Activated naive CD8-positive, alpha-beta T cell treated with anti-CD3 and anti-CD28 coated beads for 36 hours (primary cell): Measurements from ENCODE around the gene PAPSS1. TPM values are rescaled to one million over a fixed set of nuclear protein-coding genes. Genes with fewer than 3 reads are reported as not detected.
"Not testable (repeated sequence)": the region's sequence is repeated elsewhere in the genome, so short reads cannot be mapped to it uniquely, and the experiment has no call there.

Source experiments
- DNase-seq: peaks from one replicate; pipeline ENCODE4 v3.0.0; 2021
- H3K27ac Mint-ChIP-seq: one replicate; pipeline ENCODE4 v1.8.0; 2022; ENCODE audit warnings: mild to moderate bottlenecking, moderate library complexity, mixed read lengths
- H3K27me3 Mint-ChIP-seq: one replicate; pipeline ENCODE4 v1.8.0; 2022; ENCODE audit warnings: mild to moderate bottlenecking, mixed read lengths
- H3K36me3 Mint-ChIP-seq: one replicate; pipeline ENCODE4 v1.8.0; 2021; ENCODE audit warnings: mild to moderate bottlenecking, mixed read lengths
- H3K4me1 Mint-ChIP-seq: one replicate; pipeline ENCODE4 v1.8.0; 2021; ENCODE audit warnings: mixed read lengths
- H3K4me3 Mint-ChIP-seq: one replicate; pipeline ENCODE4 v1.8.0; 2022; ENCODE audit warnings: mild to moderate bottlenecking, moderate library complexity, mixed read lengths
- H3K9me3 Mint-ChIP-seq: one replicate; pipeline ENCODE4 v1.8.0; 2022; ENCODE audit warnings: mixed read lengths
- total RNA-seq, 2 experiments: library from RNA; stranded (reverse); gene quantifications; one replicate each; pipeline ENCODE4 v1.2.3, GENCODE V29; 2021

PAPSS1 gene
- total RNA-seq, 2 experiments from 2014 or later = 26.3 to 26.6 TPM

GRCh38 chr4:107711831-107712230 is 8.2 kb downstream of the PAPSS1 start:
- Mint-ChIP-seq H3K4me3 (no peak overlapping the region), H3K27ac (no peak overlapping the region), H3K27me3 (no peaks in the 10 kb centered on the region), H3K36me3 (peaks cover 20% of the 10 kb centered on the region), H3K9me3 (peaks cover 14% of the 10 kb centered on the region), H3K4me1 (peaks cover 15% of the 10 kb centered on the region)
- DNase-seq = no peak

GRCh38 chr4:107710493-107711459 is 9.3 kb downstream of the PAPSS1 start:
- Mint-ChIP-seq H3K36me3 (peaks cover 25% of the 10 kb centered on the region), H3K9me3 (peaks cover 18% of the 10 kb centered on the region), H3K27ac (peak overlapping the region; percentile 26), H3K4me1 (peaks cover 13% of the 10 kb centered on the region), H3K4me3 (no peak overlapping the region), H3K27me3 (no peaks in the 10 kb centered on the region)
- no peak for DNase-seq

DNA sequence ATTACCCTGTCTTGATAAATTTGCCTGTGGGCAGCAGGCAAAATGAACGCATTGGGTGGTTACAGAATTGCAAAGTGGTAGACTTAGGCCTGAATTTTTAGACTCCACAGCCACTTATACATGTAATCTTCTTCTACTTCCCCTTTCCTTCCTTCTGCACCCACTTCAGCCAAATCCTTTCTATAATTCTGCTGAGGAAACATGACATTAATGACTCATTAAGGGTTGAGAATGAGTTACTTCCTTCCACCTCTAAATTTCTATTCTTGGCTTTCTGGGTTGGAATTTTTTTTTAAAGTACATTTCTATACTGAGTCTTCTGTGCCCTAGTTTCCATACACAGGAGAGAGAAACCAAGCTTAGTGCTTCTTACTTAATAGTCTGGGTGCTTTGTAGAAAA is 10.1 kb downstream of the PAPSS1 start:
- DNase-seq = no peak
- H3K4me1 Mint-ChIP-seq = peaks cover 13% of the 10 kb centered on the region
- no peaks in the 10 kb centered on the region for H3K27me3 Mint-ChIP-seq
- H3K27ac Mint-ChIP-seq = no peak overlapping the region
- no peak overlapping the region for H3K4me3 Mint-ChIP-seq
- H3K9me3 Mint-ChIP-seq = peaks cover 26% of the 10 kb centered on the region
- peaks cover 32% of the 10 kb centered on the region for H3K36me3 Mint-ChIP-seq

DNA sequence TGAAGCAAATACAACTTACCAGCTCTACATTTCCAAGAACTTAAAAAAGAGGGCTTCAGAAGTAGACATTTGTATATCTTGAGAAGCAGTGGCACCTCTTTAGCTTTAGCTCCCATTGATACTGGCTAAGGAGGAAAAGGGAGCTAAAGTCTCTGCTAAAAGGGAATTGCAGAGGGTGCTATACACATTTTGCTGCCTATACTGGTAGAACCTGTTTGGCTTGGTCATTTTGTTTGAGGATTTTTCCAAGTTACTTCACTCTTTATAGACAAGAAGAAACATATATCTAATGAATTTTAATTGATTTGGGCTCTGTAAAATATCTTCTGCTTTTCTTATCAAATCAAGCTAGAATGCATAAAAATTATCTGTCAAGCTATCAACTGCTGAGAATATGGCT is 11.8 kb downstream of the PAPSS1 start:
- Mint-ChIP-seq H3K4me3 (no peak overlapping the region), H3K27ac (no peak overlapping the region), H3K27me3 (no peaks in the 10 kb centered on the region), H3K4me1 (peaks cover 10% of the 10 kb centered on the region), H3K36me3 (peaks cover 29% of the 10 kb centered on the region), H3K9me3 (peaks cover 32% of the 10 kb centered on the region)
- DNase-seq = no peak

- Mint-ChIP-seq H3K4me3 (no peak overlapping the region), H3K36me3 (peaks cover 36% of the 10 kb centered on the region), H3K27ac (no peak overlapping the region), H3K4me1 (peaks cover 10% of the 10 kb centered on the region), H3K27me3 (no peaks in the 10 kb centered on the region), H3K9me3 (peaks cover 33% of the 10 kb centered on the region)
- DNase-seq = no peak
These were observed 14.1 kb downstream of the PAPSS1 start for GRCh38 chr4:107705742-107706556.

- Mint-ChIP-seq H3K4me3 (no peak overlapping the region), H3K9me3 (peaks cover 19% of the 10 kb centered on the region), H3K4me1 (no peaks in the 10 kb centered on the region), H3K36me3 (peaks cover 37% of the 10 kb centered on the region), H3K27ac (no peak overlapping the region), H3K27me3 (no peaks in the 10 kb centered on the region)
- no peak for DNase-seq
These were observed 18.5 kb downstream of the PAPSS1 start for GRCh38 chr4:107701565-107701964.

DNA sequence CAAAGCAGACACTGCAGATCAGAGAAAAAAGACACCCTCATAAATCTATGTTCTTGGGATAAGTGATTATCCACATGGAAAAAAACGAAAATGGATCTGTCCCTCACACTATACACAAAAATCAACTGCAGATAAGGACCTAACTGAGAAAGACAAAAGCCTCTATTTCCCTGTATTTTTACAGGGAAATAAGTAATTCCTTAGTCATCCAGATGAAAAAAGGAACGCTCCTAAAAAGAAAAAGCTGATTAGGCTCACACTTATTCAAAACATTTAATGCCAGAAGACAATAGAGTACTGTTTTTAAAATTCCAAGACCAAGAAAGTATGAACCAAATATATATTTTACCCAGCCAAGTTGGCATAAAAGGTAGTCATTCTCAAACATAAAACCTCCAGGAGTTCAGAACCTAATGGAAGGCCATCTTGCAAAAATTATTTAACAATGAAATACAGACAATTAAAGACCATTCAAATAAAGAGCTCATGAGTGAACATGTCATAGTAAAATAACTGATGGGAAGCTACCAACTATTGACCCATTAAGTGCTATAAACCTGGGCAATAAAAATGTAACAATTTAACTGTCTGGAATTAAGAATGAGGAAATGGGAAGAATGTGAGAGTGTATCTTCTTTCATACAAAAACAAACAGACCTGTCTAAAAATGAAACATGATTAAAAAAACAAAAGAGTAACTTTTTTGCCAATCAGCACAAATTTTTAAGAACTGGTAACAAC is 20.4 kb downstream of the PAPSS1 start:
- peaks cover 38% of the 10 kb centered on the region for H3K36me3 Mint-ChIP-seq
- H3K9me3 Mint-ChIP-seq = peaks cover 12% of the 10 kb centered on the region
- H3K27ac Mint-ChIP-seq = no peak overlapping the region
- DNase-seq = no peak
- H3K27me3 Mint-ChIP-seq = no peaks in the 10 kb centered on the region
- no peaks in the 10 kb centered on the region for H3K4me1 Mint-ChIP-seq
- no peak overlapping the region for H3K4me3 Mint-ChIP-seq

DNA sequence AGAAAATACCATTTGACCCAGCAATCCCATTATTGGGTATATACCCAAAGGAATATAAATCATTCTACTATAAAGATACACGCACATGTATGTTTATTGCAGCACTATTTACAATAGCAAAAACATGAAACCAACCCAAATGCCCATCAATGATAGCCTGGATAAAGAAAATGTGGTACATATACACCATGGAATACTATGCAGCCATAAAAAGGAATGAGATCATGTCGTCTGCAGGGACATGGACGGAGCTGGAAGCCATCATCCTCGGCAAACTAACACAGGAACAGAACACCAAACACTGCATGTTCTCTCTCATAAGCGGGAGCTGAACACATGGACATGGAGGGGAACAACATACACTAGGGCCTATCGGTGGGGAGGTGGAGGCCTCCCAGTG is 23.8 kb downstream of the PAPSS1 start:
- H3K9me3 Mint-ChIP-seq, H3K27ac Mint-ChIP-seq, H3K4me3 Mint-ChIP-seq, H3K27me3 Mint-ChIP-seq, DNase-seq, H3K4me1 Mint-ChIP-seq: not testable (repeated sequence)
- peaks cover 50% of the 10 kb centered on the region for H3K36me3 Mint-ChIP-seq

- peaks cover 34% of the 10 kb centered on the region for H3K36me3 Mint-ChIP-seq
- peaks cover 4% of the 10 kb centered on the region for H3K9me3 Mint-ChIP-seq
- no peak overlapping the region for H3K4me3 Mint-ChIP-seq
- H3K27me3 Mint-ChIP-seq = no peaks in the 10 kb centered on the region
- DNase-seq = no peak
- H3K27ac Mint-ChIP-seq = no peak overlapping the region
- H3K4me1 Mint-ChIP-seq = no peaks in the 10 kb centered on the region
These were observed 26.9 kb downstream of the PAPSS1 start for GRCh38 chr4:107693132-107693531.

DNA sequence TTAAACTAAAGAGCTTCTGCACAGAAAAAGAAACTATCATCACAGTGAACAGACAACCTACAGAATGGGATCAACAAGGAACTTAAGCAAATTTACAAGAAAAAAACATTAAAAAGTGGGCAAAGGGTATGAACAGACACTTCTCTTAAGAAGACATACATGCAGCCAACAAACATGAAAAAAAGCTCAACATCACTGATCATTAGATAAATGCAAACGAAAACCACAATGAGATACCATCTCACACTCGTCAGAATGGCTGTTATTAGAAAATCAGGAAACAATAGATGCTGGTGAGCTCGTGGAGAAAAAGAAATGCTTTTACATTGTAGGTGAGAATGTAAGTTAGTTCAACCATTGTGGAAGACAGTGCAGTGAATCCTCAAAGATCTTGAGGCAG is 27.8 kb downstream of the PAPSS1 start:
- no peak for DNase-seq
- peaks cover 4% of the 10 kb centered on the region for H3K9me3 Mint-ChIP-seq
- peaks cover 31% of the 10 kb centered on the region for H3K36me3 Mint-ChIP-seq
- H3K4me1 Mint-ChIP-seq = no peaks in the 10 kb centered on the region
- no peak overlapping the region for H3K4me3 Mint-ChIP-seq
- no peaks in the 10 kb centered on the region for H3K27me3 Mint-ChIP-seq
- no peak overlapping the region for H3K27ac Mint-ChIP-seq

DNA sequence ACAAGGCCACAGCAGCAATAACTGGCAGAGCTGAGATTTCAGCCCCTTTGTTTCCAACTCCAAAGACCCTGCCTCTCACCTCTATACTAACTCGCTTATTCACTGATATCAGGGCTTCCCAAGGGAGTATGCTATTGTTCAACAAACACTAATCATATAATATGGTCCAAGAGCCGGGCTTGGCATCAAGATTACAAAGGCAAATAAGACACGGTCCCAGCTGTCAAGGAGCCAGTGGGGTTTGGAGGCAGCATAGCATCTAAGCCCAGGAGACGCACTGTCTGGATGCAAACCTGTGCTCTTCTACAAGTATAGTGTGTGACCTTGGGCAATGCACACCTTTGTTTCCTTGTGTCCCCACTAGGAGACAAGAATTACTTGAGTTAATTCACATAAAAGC is 28.7 kb downstream of the PAPSS1 start:
- no peak overlapping the region for H3K4me3 Mint-ChIP-seq
- H3K4me1 Mint-ChIP-seq = no peaks in the 10 kb centered on the region
- peaks cover 30% of the 10 kb centered on the region for H3K36me3 Mint-ChIP-seq
- no peak for DNase-seq
- no peaks in the 10 kb centered on the region for H3K27me3 Mint-ChIP-seq
- H3K9me3 Mint-ChIP-seq = peaks cover 3% of the 10 kb centered on the region
- no peak overlapping the region for H3K27ac Mint-ChIP-seq

DNA sequence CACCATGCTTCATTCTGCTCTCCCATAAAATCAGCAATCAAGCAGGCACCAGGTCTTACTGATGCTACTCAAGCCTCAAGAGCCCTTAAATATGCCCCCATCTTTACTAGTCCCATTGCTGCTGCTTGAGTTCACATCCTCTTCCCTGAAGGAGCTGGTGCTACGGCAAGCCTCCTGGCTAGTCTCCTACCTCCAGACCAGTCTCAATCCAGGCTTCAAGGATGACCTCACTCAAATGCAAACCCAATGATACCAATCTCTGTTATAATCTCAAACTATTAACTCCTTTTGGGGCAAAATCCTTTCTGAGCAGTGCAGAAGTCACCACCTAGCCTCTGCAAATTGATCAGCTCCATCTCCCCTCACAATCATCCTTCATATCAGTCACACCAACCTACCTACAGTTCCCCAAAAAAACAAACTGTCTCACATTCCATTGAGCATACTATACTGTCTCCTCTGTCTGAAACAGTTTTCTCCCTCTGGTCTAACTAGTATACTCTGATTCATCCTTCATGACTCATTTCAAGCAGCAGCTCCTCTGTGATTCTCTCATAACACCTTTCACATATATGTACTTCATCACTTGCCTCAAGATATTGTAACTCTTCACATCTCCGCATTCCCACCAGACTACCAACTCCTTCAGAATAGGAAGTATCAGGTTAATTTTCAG is 30.0 kb downstream of the PAPSS1 start:
- H3K27ac Mint-ChIP-seq = no peak overlapping the region
- no peaks in the 10 kb centered on the region for H3K9me3 Mint-ChIP-seq

GRCh38 chr4:107688421-107688820 is 31.6 kb downstream of the PAPSS1 start:
- Mint-ChIP-seq H3K4me1 (no peaks in the 10 kb centered on the region), H3K27ac (no peak overlapping the region), H3K9me3 (no peaks in the 10 kb centered on the region), H3K36me3 (peaks cover 14% of the 10 kb centered on the region), H3K4me3 (no peak overlapping the region), H3K27me3 (no peaks in the 10 kb centered on the region)
- no peak for DNase-seq

More for the DNA sequence above, 30.0 kb downstream of the PAPSS1 start:
- Mint-ChIP-seq H3K27me3 (no peaks in the 10 kb centered on the region), H3K4me3 (no peak overlapping the region), H3K4me1 (no peaks in the 10 kb centered on the region), H3K36me3 (peaks cover 20% of the 10 kb centered on the region)
- no peak for DNase-seq

DNA sequence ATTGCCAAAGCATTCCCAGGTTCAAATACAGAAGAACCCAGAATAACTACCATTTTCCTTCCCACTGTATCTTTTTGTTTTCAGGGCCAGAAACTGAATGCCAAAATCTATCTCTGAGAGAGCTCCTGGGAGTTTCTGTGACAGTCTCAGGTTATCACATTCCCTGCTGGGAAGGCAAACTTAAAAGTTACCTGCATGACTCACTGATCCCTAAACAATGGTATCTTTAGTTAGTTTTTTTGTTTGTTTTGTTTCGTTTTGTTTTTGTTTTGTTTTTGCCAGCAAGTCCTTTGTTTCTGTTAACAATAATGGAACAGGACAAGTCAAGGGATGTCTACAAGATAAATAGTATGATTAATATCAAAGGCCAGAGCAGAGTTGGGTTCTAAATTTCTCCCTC is 34.3 kb downstream of the PAPSS1 start:
- DNase-seq = no peak
- Mint-ChIP-seq H3K4me3 (no peak overlapping the region), H3K27ac (no peak overlapping the region), H3K4me1 (no peaks in the 10 kb centered on the region), H3K36me3 (peaks cover 12% of the 10 kb centered on the region), H3K27me3 (no peaks in the 10 kb centered on the region), H3K9me3 (no peaks in the 10 kb centered on the region)
